ENCODE measurements around the gene SUPT7L.

The SUPT7L gene

GRCh38 chr2:27663285-27664153, at the start of gene SUPT7L, which contains the start of gene SLC4A1AP:
TSS of gene SUPT7L (minus strand) at chr2:27663614. CDS start at chr2:27662192, 1,422 bp downstream.
TSS of gene SLC4A1AP (plus strand) at chr2:27663889. CDS start at chr2:27663915, 26 bp downstream.
- DNase-seq (ENCODE audit: low read depth): peak; percentile 50

GRCh38 chr2:27713201-27713600, 49.8 kb upstream of the SUPT7L start:
- no peak for DNase-seq (ENCODE audit: low read depth)

- DNase-seq (ENCODE audit: low read depth): no peak
Measured at GRCh38 chr2:27712522-27712921, 49.1 kb upstream of the SUPT7L start.

GRCh38 chr2:27711804-27712203, 48.4 kb upstream of the SUPT7L start:
- DNase-seq (ENCODE audit: low read depth): no peak

GRCh38 chr2:27710640-27711430, 47.4 kb upstream of the SUPT7L start:
- no peak for DNase-seq (ENCODE audit: low read depth)

- no peak for DNase-seq (ENCODE audit: low read depth)
Measured at GRCh38 chr2:27709960-27710575, 46.7 kb upstream of the SUPT7L start.

GRCh38 chr2:27709326-27709725, 45.9 kb upstream of the SUPT7L start:
- no peak for DNase-seq (ENCODE audit: low read depth)

- DNase-seq (ENCODE audit: low read depth): no peak
Measured at GRCh38 chr2:27708666-27709065, 45.3 kb upstream of the SUPT7L start.

- no peak for DNase-seq (ENCODE audit: low read depth)
Measured at GRCh38 chr2:27708257-27708654, 44.8 kb upstream of the SUPT7L start.

GRCh38 chr2:27707462-27708256, 44.2 kb upstream of the SUPT7L start:
- DNase-seq (ENCODE audit: low read depth): no peak

- no peak for DNase-seq (ENCODE audit: low read depth)
Measured at GRCh38 chr2:27705851-27706622, 42.6 kb upstream of the SUPT7L start.

- no peak for DNase-seq (ENCODE audit: low read depth)
Measured at GRCh38 chr2:27704342-27704876, 41.0 kb upstream of the SUPT7L start.

- peak; percentile 61 for DNase-seq (ENCODE audit: low read depth)
Measured at GRCh38 chr2:27703638-27704341, 40.4 kb upstream of the SUPT7L start.

- DNase-seq (ENCODE audit: low read depth): no peak
Measured at GRCh38 chr2:27702302-27702701, 38.9 kb upstream of the SUPT7L start.

- no peak for DNase-seq (ENCODE audit: low read depth)
Measured at GRCh38 chr2:27701676-27702075, 38.3 kb upstream of the SUPT7L start.

GRCh38 chr2:27697660-27698059, 34.2 kb upstream of the SUPT7L start:
- DNase-seq (ENCODE audit: low read depth): no peak

- DNase-seq (ENCODE audit: low read depth): no peak
Measured at GRCh38 chr2:27690052-27690451, 26.6 kb upstream of the SUPT7L start.

- no peak for DNase-seq (ENCODE audit: low read depth)
Measured at GRCh38 chr2:27689424-27689823, 26.0 kb upstream of the SUPT7L start.

GRCh38 chr2:27687232-27687631, 23.8 kb upstream of the SUPT7L start:
- no peak for DNase-seq (ENCODE audit: low read depth)

GRCh38 chr2:27685577-27685976, 22.2 kb upstream of the SUPT7L start:
- DNase-seq (ENCODE audit: low read depth): no peak

Data from stimulated activated CD8-positive, alpha-beta memory T cell treated with anti-CD3 and anti-CD28 coated beads, Interleukin-15, amount 100 ng/mL, for 24 hours (primary cell).